GM19238 (cell line): ENCODE results near the gene ALDH1A3.

Source experiments
- DNase-seq: peaks from one replicate; pipeline ENCODE4 v3.0.0; 2011; ENCODE audit warnings: low spot score; ENCODE audit not compliant: insufficient read length

The ALDH1A3 gene

GRCh38 chr15:100859970-100860828, 19.4 kb upstream of the ALDH1A3 start:
- no peak for DNase-seq

DNA sequence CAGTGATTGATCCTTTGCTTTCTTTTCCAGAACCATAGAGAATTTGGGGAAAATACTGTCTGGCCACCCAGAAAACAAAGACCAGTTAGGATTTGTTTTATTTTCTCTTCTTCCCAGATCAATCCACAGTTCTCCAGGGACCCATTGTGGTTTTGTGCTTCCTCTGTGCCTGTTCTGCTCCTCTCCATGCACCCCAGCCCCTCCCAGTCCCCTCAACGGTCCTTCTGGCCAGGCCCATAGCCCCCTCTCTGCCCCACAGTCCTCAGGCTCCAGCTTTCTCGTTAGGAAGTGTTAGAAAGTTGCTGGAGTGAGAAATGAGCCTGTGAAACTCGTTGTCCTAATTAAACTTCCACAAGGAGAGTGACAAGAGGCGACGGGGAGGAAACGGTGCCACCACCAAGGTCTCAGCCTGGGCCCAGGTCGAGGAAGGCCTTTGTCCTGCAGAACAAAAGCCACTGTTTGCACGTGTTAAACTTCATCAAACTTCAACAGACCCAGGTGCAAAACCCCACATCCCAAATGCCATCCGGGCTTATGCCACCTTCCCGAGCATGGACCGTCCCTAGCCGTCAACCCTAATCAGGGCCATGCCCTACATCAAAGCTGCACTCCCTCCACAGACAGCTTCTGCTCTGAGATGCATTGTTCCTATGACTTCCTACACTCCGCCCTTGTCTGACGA, 18.7 kb upstream of the ALDH1A3 start:
- no peak for DNase-seq

DNA sequence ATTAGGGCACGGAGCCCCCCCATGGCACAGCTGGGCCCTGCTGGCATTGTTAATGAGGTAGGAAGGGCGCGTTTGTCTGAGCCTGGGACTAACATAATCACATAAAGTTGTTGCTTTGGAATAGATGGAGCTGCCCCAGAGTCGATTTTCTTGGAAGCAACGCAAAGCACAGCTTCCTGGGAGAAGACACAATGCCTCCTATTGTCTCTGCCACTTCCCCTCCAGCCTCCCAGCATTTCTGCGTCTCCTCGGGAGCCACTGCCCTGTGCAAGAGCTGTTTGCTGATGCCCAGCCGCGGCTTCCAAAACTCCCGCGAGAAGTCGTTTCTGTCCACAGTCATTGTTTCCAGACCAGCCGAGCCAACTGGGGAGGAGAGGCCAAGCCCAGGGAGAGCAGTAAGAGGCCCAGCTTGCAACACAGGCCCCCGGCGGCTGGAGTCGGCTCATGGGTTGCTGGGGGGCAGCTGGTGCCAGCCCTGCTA, 18.1 kb upstream of the ALDH1A3 start:
- DNase-seq: no peak

GRCh38 chr15:100862162-100862561, 17.5 kb upstream of the ALDH1A3 start:
- no peak for DNase-seq

DNA sequence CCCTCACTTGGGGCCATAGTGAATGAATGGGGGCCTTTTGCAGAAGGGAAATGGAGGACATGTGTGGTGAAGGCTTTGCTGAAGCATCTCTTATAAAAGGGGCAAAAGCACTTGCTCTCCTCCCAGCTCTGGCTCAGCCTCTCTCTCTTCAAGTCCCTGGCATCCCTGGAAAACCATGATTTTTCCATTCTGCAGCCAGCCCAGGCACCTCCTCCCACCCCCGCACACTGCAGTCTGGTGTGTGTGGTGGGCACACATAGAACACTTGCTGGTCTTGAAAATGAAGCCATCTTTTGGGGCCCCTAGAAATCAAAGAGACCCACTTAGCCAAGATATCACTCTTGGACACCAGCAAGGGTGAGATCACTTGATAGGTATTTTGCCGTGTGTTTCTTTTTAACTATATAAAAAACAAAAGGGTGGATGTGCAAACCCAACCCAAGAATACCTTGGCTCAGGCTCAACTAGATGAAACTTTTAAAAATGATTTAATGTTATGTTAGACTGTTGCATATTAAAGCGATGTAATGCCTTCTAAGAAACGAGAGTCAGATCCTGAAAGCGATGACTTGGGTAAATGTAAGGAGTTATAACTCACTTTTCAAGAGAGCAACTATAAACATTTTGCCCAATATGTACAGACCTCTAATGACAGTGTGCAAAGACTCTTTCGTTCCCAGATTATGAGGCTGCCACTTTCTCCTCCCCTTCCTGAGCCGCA, 16.4 kb upstream of the ALDH1A3 start:
- no peak for DNase-seq

DNA sequence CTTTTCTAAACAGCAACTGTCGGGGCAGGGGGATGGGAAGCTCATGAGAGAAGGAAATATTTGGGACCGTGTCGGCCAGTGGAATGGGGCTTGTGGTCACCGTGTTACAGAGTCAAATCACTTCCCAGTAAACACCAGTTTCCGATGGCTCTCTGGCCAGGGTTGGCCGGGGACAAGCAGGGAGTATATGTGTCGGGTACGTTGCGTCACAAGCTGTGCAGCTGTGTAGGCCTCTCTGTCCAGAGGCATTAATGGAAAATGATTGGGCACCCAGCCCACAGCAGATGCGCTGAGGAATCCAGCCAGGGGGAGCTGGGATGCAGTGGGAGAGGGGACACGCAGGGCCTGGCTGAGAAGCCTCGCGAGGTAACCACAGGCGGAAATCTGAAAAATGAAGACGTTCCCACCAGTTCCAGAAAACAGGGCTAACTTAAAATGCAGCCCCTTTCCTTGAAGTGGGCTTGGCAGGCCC, 15.8 kb upstream of the ALDH1A3 start:
- no peak for DNase-seq

- DNase-seq: no peak
Observed at GRCh38 chr15:100866386-100867330, 13.0 kb upstream of the ALDH1A3 start.

DNA sequence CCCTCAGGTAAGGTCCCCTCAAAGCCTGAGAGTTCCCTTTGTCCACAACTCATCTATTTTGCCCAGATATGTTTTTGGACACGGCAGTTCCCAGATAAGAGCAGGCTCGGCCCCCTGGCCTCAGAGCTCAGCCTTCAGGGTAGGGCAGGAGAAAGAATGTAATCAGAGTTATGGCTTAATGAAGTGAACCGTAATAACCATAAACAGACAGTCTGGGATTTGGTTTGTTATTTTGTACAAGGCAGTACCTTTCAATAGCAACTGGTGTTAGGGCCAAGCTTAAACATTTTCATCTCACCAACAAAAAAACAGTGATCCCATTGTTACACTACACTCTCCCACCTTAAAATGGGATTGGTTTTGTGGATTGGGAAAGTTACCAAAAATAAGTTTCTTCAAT, 12.2 kb upstream of the ALDH1A3 start:
- DNase-seq: no peak

DNA sequence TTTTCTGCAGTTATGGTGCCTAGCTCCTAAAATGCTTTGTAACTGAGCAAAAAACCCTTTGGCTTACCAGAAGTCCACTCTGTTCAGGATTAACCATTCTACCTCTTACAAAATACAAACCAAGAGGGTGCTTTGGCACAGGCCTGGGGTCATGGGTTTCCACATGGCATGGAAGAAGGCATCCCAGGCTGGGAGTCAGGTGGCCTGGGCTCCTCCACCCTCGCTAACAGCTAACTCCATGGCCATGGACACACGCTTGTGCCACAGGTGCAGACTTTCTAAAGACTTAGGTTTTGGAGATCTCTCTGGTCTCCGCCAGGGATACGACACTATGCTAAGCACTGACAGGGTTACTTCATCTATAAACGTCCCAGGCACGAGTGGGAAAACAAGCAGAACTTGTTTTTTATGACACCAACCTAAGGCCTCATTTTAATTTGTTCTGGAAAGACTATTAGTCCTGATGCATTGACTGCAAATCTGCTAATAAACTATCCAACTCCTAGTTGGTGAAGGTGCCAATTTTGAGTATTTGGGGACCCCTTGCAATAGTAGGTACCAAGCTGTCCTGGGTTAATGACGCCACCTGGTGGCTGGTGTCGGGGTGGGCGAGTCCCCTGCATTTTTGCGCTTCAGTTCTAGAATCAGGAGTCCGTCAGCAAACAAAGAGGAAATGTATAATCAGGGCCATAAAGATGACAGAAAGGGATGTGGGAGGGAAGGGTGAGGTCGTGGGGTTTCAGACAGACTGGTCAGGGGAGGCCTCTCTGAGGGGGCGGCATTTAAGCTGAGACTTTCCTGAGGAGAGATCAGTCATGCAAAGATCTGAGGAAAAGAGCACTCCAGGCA, 10.3 kb upstream of the ALDH1A3 start:
- DNase-seq: no peak

DNA sequence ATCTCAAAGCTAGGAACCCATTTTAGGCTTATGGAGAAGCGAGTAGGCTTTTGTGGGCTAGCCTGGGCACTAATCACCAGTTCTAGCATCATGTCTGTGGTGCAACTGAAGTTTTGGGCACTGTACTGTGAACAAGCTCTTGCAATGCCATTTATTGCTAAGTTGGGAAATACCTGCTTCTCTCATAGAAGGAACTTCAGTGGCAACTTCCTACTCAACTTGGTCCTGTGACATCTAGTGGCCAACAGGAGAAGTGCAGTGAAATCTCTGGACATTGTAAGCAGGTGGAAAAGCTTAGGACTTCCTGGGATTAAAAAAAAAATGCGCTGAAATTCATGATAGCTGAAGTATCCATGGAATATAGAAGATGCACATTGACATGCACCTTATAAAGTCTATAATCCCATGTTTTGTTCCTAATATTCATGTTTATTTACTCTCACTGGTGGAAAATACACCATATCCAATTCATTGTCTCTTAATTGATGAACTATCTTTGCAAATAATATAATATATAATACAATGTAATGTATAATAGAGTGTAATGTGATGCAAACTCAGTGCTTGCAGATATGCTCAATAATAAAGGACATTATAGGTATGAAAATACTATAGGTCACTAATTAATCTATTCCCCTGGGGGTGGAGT, 6.5 kb upstream of the ALDH1A3 start:
- peak; percentile 60 for DNase-seq

DNA sequence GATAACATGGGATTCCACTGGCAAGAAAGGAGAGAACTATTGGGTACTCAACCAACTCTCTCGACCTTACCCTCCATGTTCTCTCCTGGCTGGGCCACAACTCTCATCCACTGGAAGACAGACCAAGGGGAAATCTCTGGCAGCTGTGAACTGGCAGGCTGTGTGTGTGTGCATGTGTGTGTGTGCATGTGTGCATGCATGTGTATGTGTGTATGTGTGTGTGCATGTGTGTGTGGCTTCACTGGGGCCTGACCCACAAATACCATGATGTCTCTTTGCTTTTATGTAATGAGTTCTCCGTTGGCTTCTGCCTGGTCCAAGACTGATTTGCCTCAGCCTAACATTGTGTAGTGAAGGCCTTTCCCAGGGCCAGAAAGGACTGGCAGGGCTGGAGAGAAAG, 4.1 kb upstream of the ALDH1A3 start:
- no peak for DNase-seq

- DNase-seq: no peak
Observed at GRCh38 chr15:100875976-100876375, 3.7 kb upstream of the ALDH1A3 start.

DNA sequence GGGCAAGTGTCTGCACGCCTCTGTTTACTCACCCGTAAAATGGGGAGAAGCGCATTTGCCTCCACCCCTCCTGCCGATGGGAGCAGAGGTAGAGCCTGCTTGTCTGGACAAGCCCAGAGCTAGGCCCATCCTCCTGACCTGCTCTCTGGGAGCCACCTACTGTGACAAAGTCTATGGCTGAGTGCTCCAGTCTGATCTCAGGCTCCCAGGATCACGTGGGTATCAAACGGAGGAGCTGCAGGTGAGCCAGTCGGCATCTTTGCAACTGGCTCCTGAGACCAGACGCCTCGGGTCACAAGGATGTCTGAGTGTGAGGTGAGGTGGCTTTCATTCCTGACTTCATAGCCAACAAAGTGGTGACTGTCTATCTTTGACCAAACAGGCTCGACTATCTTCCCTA, 2.1 kb upstream of the ALDH1A3 start:
- no peak for DNase-seq

GRCh38 chr15:100878130-100878529, 1.5 kb upstream of the ALDH1A3 start:
- no peak for DNase-seq

DNA sequence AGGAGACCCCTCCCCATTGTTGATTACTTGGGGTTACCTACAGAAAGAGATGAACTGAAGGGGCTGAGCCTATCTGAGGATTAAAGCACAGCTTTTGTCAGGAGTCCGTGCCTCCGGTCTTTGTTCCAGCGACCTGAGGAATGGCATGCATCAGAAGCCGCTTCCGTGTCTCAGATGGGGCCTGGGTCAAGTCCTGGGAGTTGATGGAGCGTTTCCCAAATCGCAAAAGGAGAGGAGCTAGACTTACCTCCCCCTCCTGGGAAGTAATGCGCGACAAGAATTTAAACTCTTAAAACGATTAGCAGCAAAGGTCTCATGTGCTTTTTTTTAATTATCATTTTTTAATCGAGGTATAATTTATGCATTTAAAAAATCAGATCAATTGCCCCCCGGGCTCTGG, 983 bp upstream of the ALDH1A3 start:
- DNase-seq: no peak

- no peak for DNase-seq
Observed at GRCh38 chr15:100879061-100879463, 569 bp upstream of the ALDH1A3 start.

DNA sequence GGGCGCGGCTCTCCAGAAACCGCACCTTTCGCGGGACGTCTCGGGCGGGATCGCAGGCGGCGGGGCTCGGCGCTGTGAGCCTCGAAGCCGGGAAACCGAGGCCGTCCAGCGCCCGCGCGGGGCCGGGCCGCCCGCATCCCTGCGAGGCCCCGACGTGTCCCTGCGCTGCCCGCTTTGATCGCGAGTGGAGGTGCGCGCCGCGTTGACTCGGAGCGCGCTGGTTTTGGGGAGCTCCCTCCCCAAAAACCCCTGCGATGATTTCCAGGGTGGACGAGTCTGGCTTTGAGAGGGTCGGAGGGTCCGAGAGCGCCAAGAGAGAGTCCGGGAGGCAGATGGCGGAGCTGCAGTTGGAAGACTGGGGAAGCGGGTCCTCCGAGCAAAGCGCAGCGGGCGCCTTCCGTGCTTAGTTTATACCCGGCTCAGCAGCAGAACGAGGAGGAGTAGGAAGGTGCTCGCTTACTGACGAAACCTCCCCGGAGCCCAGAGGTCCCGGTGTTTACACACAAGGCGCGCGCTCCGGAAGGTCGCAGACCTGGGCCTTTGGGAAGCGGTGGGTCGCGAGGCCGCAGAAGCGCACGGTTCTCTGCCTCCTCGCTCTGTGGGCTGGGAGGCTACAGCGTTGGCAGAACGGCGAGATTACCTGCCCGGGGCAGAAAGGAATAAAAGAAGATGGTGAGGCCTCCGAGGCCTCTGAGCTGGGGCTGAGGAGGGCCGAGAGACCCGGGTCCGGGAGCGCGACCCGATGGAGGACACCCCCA, 687 bp downstream of the ALDH1A3 start:
- no peak for DNase-seq

DNA sequence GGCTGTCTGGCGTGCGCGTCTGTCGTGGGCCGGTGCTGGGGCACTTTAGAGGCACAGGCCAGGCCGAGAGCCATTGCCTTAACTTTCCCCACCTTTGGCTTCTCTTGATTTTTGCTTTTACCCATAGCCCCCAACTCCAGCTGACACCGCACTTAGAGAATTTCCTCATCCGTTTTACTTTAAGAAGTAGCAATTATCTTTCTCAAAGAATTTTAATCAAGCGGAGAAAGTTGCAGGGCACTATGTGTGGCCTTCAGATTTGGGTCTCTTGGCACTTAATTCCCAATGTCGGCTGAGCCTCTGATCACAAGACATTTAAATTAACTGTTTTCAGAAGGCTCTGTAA, 1.2 kb downstream of the ALDH1A3 start:
- DNase-seq: no peak
